Progenitor cell of endocrine pancreas (in vitro differentiated cells): ENCODE measurements around the gene ADORA3. TPM values are rescaled to one million over a fixed set of nuclear protein-coding genes. Genes with fewer than 3 reads are reported as not detected.

Experiments
- DNase-seq: peaks from one replicate; pipeline ENCODE4 v3.0.0; 2021; ENCODE audit warnings: low spot score; ENCODE audit not compliant: unreplicated experiment
- H3K27ac Mint-ChIP-seq: 2 replicates; pipeline ENCODE4 v1.8.0; 2021; ENCODE audit warnings: mild to moderate bottlenecking, moderate library complexity, mixed read lengths
- H3K27me3 Mint-ChIP-seq: 2 replicates; pipeline ENCODE4 v1.8.0; 2021; ENCODE audit warnings: mixed read lengths
- H3K36me3 Mint-ChIP-seq: 2 replicates; pipeline ENCODE4 v1.8.0; 2022; ENCODE audit warnings: mixed read lengths; ENCODE audit not compliant: insufficient read depth
- H3K4me1 Mint-ChIP-seq: 2 replicates; pipeline ENCODE4 v1.8.0; 2021; ENCODE audit warnings: low read depth, mixed read lengths
- H3K4me3 Mint-ChIP-seq: 2 replicates; pipeline ENCODE4 v1.8.0; 2021; ENCODE audit warnings: low read depth, mild to moderate bottlenecking, moderate library complexity, mixed read lengths
- H3K9me3 Mint-ChIP-seq: 2 replicates; pipeline ENCODE4 v1.8.0; 2021; ENCODE audit warnings: low read depth, mixed read lengths
- CTCF ChIP-seq: fragments of 200-600 bp; sonication (generic); IDR thresholded peaks from one replicate; pipeline ENCODE4 v1.5.0; 2021; ENCODE audit warnings: antibody characterized with exemption, mild to moderate bottlenecking; ENCODE audit not compliant: unreplicated experiment
- total RNA-seq: library from RNA; stranded (reverse); gene quantifications from 2 replicates; pipeline ENCODE4 v1.2.1, GENCODE V29; 2021

The ADORA3 gene
- total RNA-seq, 1 donor from 2014 or later: not detected

DNA sequence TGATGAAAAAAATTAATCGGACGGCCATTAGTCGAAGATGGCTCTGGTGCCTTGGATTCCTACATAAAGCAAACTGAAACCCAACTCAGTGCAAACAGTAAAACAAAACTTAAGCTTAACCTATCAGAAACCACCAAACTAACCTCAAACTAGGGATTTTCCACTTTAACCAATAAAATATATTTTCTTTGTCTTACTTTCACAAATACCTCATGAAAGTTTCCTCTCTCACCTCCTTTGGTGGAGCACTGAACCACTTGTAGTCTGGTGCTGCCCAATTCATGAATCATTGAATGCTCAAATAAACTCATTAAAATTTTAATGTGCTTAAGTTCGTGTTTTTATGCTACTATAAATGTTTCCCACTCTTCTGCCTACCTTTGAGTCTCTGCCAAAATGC, 7.0 kb downstream of the ADORA3 start:
- Mint-ChIP-seq H3K4me3 (no peak overlapping the region), H3K36me3 (no peaks in the 10 kb centered on the region), H3K27ac (no peak overlapping the region), H3K9me3 (peaks cover 10% of the 10 kb centered on the region), H3K27me3 (no peaks in the 10 kb centered on the region), H3K4me1 (peaks cover 11% of the 10 kb centered on the region)
- no peak for TF ChIP-seq CTCF
- DNase-seq: no peak

DNA sequence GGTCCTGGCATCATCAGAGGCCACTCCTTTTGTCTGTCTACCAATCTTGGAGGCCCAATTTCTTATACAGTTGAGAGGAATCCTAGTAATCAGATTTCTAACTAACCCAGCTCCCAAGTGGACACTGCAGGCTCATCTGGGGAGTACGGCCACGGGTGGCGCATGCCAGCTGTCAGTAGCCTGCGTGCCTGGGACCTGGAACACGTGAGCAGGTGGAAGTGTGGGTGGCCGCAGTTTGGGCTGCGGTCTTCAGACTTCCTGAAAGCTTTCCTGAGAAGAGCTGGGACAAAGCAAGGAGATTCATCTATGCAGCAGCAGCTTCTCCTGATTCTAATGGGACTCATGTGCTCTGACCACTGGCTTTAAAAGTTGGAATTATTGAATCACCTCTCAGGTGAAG, 12.4 kb downstream of the ADORA3 start:
- peaks cover 3% of the 10 kb centered on the region for H3K27me3 Mint-ChIP-seq
- H3K9me3 Mint-ChIP-seq: peaks cover 7% of the 10 kb centered on the region
- DNase-seq: no peak
- H3K4me3 Mint-ChIP-seq: no peak overlapping the region
- TF ChIP-seq CTCF: no peak
- no peaks in the 10 kb centered on the region for H3K36me3 Mint-ChIP-seq
- H3K27ac Mint-ChIP-seq: no peak overlapping the region
- H3K4me1 Mint-ChIP-seq: peaks cover 11% of the 10 kb centered on the region

GRCh38 chr1:111490220-111490619, 13.2 kb downstream of the ADORA3 start:
- Mint-ChIP-seq H3K27me3 (peaks cover 3% of the 10 kb centered on the region), H3K4me1 (peaks cover 11% of the 10 kb centered on the region), H3K9me3 (peaks cover 4% of the 10 kb centered on the region), H3K36me3 (no peaks in the 10 kb centered on the region), H3K4me3 (no peak overlapping the region), H3K27ac (no peak overlapping the region)
- DNase-seq: no peak
- TF ChIP-seq CTCF: no peak

DNA sequence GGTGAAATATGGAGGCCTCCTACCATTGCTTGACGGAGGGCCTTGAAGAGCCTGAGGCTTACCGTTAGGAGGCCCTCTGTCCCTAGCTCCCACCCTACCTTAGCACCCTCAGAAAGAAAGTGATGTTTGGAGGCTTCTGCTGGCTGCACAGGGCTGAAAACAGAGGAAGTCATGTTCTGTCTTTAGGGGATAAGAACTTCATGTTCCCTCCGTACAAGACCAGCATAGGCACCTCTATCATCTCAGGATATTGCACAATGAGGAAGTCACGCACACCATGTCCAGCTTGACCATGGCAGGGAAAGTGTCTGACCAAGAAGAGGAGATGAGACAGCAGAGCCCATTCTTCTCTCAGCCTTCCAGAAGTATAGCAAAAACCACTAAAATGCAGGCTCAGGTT, 13.8 kb downstream of the ADORA3 start:
- Mint-ChIP-seq H3K4me3 (no peak overlapping the region), H3K9me3 (no peaks in the 10 kb centered on the region), H3K27me3 (peaks cover 3% of the 10 kb centered on the region), H3K36me3 (no peaks in the 10 kb centered on the region), H3K4me1 (peaks cover 11% of the 10 kb centered on the region), H3K27ac (no peak overlapping the region)
- no peak for TF ChIP-seq CTCF
- DNase-seq: no peak

DNA sequence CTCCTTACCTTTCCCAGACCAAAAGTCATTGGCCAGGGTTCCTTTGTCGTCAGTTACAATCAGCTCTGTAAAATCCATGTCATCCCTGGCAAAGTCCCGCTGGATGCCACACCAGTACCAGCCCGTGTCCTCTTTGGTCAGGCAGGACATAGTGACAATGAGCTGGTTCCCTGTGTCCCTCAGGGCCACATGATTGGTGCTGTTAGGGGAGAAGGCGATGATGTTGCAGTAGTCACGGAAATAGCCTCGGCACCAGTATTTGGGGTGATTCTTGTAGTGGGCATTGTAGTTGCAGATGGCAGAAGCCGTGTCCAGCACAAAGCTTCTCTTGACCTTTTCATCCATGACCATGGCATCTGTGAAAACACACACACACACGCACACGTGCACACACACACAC, 14.8 kb downstream of the ADORA3 start:
- DNase-seq: no peak
- no peak overlapping the region for H3K27ac Mint-ChIP-seq
- peaks cover 3% of the 10 kb centered on the region for H3K27me3 Mint-ChIP-seq
- no peak overlapping the region for H3K4me3 Mint-ChIP-seq
- no peak for TF ChIP-seq CTCF
- H3K9me3 Mint-ChIP-seq: no peaks in the 10 kb centered on the region
- H3K36me3 Mint-ChIP-seq: no peaks in the 10 kb centered on the region
- H3K4me1 Mint-ChIP-seq: peaks cover 6% of the 10 kb centered on the region

DNA sequence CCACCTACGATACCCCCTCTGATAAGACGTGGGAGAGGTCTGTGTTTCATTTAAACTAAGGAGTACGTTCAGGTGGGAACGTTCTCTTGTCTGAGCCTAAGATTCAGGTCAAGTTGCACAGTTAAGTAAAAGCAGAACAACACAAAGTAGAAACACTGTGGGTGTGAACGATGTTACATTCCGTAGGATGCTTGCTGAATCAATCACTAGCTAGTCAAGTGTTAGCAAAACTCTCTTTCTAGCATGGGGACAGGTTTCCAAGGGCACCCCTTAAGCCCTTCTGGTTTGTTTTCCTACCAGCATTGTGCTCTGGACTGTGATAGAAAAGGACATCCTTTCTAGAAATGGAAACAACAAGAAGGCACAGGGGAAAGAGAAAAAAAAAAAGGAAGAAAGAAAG, 16.3 kb downstream of the ADORA3 start:
- no peak overlapping the region for H3K4me3 Mint-ChIP-seq
- no peak for DNase-seq
- H3K9me3 Mint-ChIP-seq: no peaks in the 10 kb centered on the region
- no peak overlapping the region for H3K27ac Mint-ChIP-seq
- TF ChIP-seq CTCF: no peak
- no peaks in the 10 kb centered on the region for H3K36me3 Mint-ChIP-seq
- peaks cover 4% of the 10 kb centered on the region for H3K4me1 Mint-ChIP-seq
- H3K27me3 Mint-ChIP-seq: peaks cover 3% of the 10 kb centered on the region
